GM21737 (cell line): ENCODE results near the gene DAB1.
"Not testable (repeated sequence)": the region's sequence is repeated elsewhere in the genome, so short reads cannot be mapped to it uniquely, and the experiment has no call there.

Experiments
- ATAC-seq: cut with Tn5 transposase; IDR thresholded peaks from one replicate; pipeline ENCODE4 v1.9.1; 2021; ENCODE audit warnings: mild to moderate bottlenecking, moderate library complexity; ENCODE audit not compliant: unreplicated experiment

The DAB1 gene

GRCh38 chr1:57232500-57232899, 191.4 kb downstream of the DAB1 start:
- ATAC-seq = no peak

- ATAC-seq = no peak
These were observed 193.9 kb downstream of the DAB1 start for GRCh38 chr1:57229998-57230397.

DNA sequence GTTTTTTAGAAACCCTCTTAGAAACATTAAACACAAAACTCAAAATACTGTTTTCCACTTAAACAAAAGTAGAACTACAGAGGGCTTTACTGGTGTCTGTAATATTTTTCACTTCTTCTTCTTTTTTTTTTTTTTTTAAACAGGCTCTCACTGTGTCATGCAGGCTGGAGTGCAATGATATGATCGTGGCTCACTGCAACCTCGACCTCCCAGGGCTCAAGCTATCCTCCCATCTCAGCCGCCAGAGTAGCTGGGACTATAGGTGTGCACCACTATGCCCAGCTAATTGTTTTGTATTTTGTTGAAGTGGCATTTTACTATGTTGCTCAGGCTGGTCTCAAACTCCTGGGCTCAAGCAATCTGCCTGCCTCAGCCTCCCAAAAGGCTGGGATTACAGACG, 194.8 kb downstream of the DAB1 start:
- no peak for ATAC-seq

DNA sequence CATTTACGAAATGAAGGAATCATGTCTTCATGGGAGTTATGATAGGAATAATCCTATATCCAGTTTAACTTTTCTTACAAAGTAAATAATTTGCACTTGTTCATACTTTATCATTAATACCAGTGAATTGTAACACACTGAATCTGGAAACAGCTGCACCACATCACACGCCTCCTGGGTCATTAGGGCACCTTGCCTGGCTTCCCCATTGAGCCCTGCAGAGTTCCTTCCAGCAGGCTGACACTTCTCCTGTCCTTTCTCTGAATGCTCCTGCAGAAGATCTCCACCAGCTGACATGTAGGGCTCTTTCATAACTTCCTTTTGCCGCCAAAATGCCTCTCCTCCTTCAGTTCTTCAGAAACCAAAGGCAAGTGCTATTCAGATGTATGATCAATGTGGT, 201.1 kb downstream of the DAB1 start:
- no peak for ATAC-seq

- no peak for ATAC-seq
These were observed 201.6 kb downstream of the DAB1 start for GRCh38 chr1:57222307-57222706.

DNA sequence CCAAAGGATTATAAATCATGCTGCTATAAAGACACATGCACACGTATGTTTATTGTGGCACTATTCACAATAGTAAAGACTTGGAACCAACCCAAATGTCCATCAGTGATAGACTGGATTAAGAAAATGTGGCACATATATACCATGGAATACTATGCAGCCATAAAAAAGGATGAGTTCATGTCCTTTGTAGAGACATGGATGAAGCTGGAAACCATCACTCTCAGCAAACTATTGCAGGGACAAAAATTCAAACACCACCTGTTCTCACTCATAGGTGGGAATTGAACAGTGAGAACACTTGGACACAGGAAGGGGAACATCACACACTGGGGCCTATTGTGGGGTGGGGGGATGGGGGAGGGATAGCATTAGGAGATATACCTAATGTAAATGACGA, 203.0 kb downstream of the DAB1 start:
- ATAC-seq = not testable (repeated sequence)

- ATAC-seq = no peak
These were observed 205.3 kb downstream of the DAB1 start for GRCh38 chr1:57218487-57219079.

DNA sequence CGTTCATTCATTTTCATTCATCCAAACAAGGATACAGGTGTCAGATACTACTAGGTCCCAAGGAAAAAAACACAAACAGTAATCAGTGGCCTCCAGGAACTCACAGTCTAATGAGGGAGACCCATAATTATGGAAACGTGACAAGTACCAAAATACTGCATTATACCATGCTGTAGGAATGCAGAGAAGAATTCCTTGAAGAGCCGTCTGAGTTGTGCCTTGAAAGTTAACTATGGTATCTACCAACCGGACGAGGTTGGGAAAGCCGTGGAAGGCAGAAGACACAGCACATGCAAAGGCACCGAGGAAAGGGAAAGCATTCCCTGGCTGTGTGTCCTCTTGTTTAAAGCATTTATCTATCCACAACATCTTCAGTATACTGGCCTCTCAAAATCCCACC, 206.0 kb downstream of the DAB1 start:
- no peak for ATAC-seq

GRCh38 chr1:57214951-57215575, 208.8 kb downstream of the DAB1 start:
- no peak for ATAC-seq

DNA sequence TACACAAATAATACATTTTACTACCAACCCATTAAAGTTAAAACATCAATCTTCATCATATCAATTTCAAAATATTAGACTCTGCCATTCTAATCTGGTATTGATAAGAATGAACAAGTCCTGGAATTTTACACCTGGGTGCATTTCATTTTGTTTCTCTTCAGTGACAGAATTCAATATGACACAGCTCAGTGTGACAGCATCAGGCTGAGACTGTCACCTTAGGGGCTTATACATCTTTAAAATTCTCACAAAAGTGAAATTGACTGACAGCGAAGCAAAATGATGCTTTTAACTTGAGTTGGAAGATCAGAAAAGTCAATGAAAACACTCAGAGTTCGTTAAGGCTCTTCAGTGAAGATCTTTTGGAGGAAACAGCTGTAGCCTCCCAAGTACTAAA, 213.0 kb downstream of the DAB1 start:
- no peak for ATAC-seq

GRCh38 chr1:57209495-57209894, 214.4 kb downstream of the DAB1 start:
- no peak for ATAC-seq

DNA sequence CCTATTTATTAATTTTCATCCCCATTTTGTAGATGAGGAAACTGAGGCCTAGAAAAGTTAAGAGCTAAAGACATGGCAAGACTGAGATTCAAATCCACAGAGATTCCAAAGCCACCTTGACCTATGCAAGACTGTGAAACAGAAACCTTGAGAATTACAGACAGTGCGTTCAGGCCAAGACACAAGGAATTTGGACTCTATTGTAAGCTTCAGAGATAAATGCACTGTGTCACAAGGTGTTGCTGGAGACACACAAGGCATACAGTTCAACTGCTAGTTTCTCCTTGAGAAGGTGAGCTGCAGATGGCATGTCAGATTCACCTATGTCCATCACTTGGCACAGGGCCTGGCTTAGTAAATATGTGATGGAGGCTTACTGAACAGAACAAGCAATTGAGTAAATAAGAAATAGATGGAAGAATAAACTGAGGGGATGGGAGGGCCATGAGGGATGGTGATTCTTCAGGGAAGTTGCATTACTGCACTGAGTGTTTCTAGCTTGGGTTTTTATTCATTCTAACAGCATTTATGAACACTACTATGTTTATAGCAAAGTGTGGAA, 215.0 kb downstream of the DAB1 start:
- no peak for ATAC-seq

DNA sequence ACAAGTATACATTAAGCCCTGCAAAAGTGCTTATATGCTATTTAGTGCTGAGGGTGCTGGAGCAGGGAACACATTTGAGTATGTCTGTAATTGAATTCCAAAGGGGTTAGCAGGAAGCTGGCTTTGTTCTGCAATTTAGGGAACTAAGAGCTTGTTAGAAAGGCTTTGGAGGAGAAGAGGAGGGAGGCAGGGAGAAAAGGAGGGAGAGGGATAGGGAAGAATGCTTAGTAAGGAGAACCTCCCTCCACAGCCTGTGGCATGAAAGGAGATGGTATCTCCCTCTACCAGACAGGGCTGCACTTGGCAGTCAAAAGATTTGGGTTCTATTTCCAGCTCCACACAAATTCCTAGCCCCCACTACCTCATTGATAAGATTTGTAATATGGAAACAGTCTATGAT, 217.8 kb downstream of the DAB1 start:
- no peak for ATAC-seq

DNA sequence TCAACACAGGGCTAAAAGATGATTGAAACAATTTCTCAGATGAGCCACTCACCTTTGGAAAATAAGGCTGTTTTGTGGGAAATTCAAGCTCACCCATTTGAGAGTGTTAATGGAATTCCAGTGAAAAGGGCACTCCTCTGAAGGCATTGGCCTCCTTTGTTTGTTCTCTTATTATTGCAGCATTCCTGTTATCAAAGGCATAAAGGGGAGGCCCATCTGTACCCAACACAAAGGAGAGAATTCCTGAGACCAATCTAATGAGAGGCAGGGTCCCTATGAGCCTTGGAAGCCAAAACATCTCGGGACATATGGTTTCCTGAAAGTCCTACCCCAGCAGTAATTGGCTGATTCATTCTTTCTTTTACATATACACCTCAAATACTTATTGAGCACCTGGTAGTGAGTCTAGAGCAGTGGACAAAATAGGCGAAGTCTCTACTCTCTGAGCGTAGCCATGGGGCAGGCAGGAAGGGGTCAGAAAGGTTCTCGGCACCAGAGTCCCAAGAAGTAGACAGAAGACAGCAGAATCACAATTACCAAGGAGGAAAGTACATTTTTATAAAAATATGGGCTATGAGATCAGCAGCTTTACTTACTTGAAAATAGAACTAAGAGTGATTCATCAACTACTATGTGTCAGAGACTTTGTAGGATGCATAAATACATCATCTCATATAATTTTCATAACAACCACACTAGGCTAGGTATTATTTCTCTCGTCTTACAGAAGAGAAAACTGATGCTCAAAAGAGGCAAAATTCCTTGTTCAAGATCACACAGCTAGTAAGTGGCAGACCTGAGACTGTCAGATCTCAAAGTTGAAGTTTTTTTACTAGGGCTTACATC, 218.7 kb downstream of the DAB1 start:
- ATAC-seq = no peak

- no peak for ATAC-seq
These were observed 219.8 kb downstream of the DAB1 start for GRCh38 chr1:57204091-57204490.

- ATAC-seq = no peak
These were observed 221.6 kb downstream of the DAB1 start for GRCh38 chr1:57202241-57202640.

DNA sequence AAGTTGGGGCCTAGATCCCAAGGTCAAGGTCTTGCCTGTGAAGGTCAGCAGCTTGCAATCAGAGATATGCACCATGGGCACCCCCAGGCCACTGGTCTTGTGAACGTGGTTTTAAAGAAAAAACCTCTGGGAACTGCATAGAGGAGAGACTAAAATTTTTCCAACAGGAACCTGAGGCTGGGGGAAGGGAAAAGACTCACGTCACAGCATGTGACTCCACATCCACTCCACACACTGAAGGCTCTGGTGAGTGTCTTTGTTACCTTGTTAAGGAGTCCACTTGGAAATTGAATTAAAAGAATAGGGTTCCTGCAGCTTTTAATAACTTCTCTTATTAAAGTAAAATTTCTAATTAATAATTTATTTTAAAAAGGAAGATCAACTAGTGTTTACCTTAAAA, 224.9 kb downstream of the DAB1 start:
- ATAC-seq = no peak

GRCh38 chr1:57195436-57195941, 228.4 kb downstream of the DAB1 start:
- no peak for ATAC-seq

DNA sequence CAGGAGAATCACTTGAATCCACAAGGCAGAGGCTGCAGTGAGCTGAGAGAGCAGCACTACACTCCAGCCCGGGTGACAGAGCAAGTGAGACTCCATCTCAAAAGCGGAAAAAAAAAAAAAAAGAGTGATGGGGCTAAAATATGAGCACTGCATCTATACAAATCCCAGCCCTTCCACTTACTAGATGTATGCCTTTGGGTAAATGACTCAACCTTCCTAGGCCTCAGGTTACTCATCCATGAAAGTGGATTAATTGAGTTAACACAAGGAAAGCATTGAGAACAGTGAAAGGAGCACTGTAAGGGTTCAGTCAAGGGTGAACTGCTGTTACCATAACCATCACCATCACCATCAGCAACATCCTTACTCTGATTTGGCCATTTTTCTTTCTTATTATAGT, 231.6 kb downstream of the DAB1 start:
- ATAC-seq = no peak

DNA sequence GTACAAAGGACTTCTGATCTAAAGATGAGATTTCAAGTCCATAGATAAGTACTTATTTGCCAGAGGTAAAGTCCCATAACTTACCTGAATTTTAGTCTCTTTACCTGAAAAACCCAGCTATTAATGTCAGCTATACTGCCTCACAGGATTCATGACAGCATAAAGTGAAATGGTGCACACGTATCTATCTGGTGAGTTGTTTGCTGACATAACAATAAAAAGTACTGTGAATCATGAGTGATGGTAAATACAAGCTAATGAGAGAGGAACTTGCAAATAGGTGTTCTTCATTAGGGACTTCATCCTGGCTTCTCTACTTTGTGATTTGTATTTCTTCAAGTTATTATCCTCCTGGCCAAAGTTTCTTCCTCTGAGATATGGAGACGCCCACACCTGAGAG, 233.0 kb downstream of the DAB1 start:
- ATAC-seq = no peak

DNA sequence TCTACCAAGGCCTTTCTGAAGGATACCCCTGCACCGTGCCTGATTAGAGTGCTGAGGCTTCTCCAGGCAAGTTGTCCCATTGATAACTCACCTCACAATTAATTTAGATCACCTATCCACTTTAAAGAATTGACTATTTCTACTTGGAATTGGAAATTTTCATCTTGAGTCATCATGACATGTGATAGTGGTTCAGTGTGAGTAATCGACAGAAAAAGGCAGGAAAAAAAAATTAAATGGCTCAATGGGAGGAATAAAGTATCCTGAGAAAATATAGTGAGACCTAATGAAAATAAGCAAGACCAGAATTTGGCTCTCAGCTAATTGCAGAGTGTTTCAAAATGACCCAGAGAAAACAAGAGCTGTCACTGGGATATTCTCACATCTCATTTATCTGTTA, 235.7 kb downstream of the DAB1 start:
- ATAC-seq = no peak

GRCh38 chr1:57186455-57186854, 237.4 kb downstream of the DAB1 start:
- ATAC-seq = no peak
